SK-N-SH (cell line): Measurements from ENCODE around the gene RBM12. TPM values are rescaled to one million over a fixed set of nuclear protein-coding genes. Genes with fewer than 3 reads are reported as not detected.
"Not testable (repeated sequence)": the region's sequence is repeated elsewhere in the genome, so short reads cannot be mapped to it uniquely, and the experiment has no call there.

Experiments used
- CTCF ChIA-PET: fragments of 300-600, 350-600 bp; formaldehyde crosslinking; extraction: SDS; loops from one replicate; lab custom pipeline; 2021; lab: Yijun Ruan, JAX
- POLR2A ChIA-PET: fragments of 350-600 bp; sonication (Branson Sonifier 250); formaldehyde crosslinking; extraction: SDS; loops from one replicate; lab custom pipeline; 2020; ENCODE audit warnings: antibody characterized with exemption, inconsistent platforms; lab: Yijun Ruan, JAX
- DNase-seq: peaks from one replicate; pipeline ENCODE4 v3.0.0; 2012
- H2AFZ ChIP-seq: fragments of 200-600 bp; sonication (generic); 2 replicates; pipeline ENCODE4 v1.8.1; 2016; ENCODE audit warnings: antibody characterized with exemption, mild to moderate bottlenecking, low read depth
- H3F3A ChIP-seq: fragments of 200-600 bp; sonication (generic); replicated peaks from 2 replicates; pipeline ENCODE3; 2016; ENCODE audit warnings: antibody characterized with exemption, mild to moderate bottlenecking; ENCODE audit not compliant: insufficient read depth
- H3K27ac ChIP-seq, 2 experiments: fragments of 200-500 bp in 1 of 2; fragments of 200-600 bp in 1 of 2; sonication (Bioruptor generic) in 1 of 2; sonication (generic), shearing (Covaris generic) in 1 of 2; 2 replicates each; pipeline versions ENCODE4 v1.5.1 to v1.6.1; 2014 to 2016; ENCODE audit warnings: low read depth in 2 of 2, inconsistent platforms in 1 of 2, low read length in 1 of 2, mild to moderate bottlenecking in 1 of 2, mixed read lengths in 1 of 2
- H3K27me3 ChIP-seq: fragments of 200-600 bp; sonication (generic), shearing (Covaris generic); 2 replicates; pipeline ENCODE4 v1.6.1; 2016; ENCODE audit warnings: mixed run types; ENCODE audit not compliant: insufficient read depth
- H3K36me3 ChIP-seq, 2 experiments: fragments of 200-500 bp in 1 of 2; fragments of 200-600 bp in 1 of 2; sonication (Bioruptor generic) in 1 of 2; sonication (generic) in 1 of 2; replicated peaks in 1 of 2; 2 replicates each; pipeline versions ENCODE3 to v1.5.1; 2014 to 2016; ENCODE audit warnings: low read length in 1 of 2, mild to moderate bottlenecking in 1 of 2; ENCODE audit not compliant: insufficient read depth in 2 of 2, control insufficient read depth in 1 of 2
- H3K4me1 ChIP-seq, 2 experiments: fragments of 200-500 bp in 1 of 2; fragments of 200-600 bp in 1 of 2; sonication (Bioruptor generic) in 1 of 2; sonication (generic), shearing (Covaris generic) in 1 of 2; 2 replicates each; pipeline versions ENCODE4 v1.5.1 to v1.6.1; 2014 to 2016; ENCODE audit warnings: low read depth in 1 of 2, low read length in 1 of 2, mixed run types in 1 of 2; ENCODE audit not compliant: insufficient read depth in 2 of 2, control insufficient read depth in 1 of 2
- H3K4me2 ChIP-seq: fragments of 200-600 bp; sonication (generic), shearing (Covaris generic); 2 replicates; pipeline ENCODE4 v1.6.1; 2017; ENCODE audit warnings: mixed run types
- H3K4me3 ChIP-seq, 2 experiments: fragments of 200-500 bp in 1 of 2; fragments of 200-600 bp in 1 of 2; sonication (Bioruptor generic) in 1 of 2; sonication (generic), shearing (Covaris generic) in 1 of 2; 2 replicates each; pipeline versions ENCODE4 v1.5.1 to v1.8.1; 2014 to 2016; ENCODE audit warnings: low read depth in 2 of 2, inconsistent platforms in 1 of 2, low read length in 1 of 2, mild to moderate bottlenecking in 1 of 2, mixed read lengths in 1 of 2, moderate library complexity in 1 of 2
- H3K79me2 ChIP-seq: fragments of 200-600 bp; sonication (generic); 2 replicates; pipeline ENCODE4 v1.8.1; 2017; ENCODE audit warnings: mild to moderate bottlenecking; ENCODE audit not compliant: insufficient read depth
- H3K9ac ChIP-seq: fragments of 200-600 bp; sonication (generic); 2 replicates; pipeline ENCODE4 v1.6.1; 2017; ENCODE audit warnings: mixed run types
- H3K9me2 ChIP-seq: fragments of 200-600 bp; sonication (generic); 2 replicates; pipeline ENCODE4 v1.6.1; 2017; ENCODE audit warnings: mixed run types
- H3K9me3 ChIP-seq: fragments of 200-600 bp; sonication (generic); 2 replicates; pipeline ENCODE4 v1.6.1; 2017; ENCODE audit warnings: mixed run types, mild to moderate bottlenecking, moderate library complexity
- H4K20me1 ChIP-seq: fragments of 200-600 bp; sonication (generic); 2 replicates; pipeline ENCODE4 v1.6.1; 2017; ENCODE audit warnings: mild to moderate bottlenecking, mixed run types; ENCODE audit not compliant: insufficient read depth
- EP300 ChIP-seq, 2 experiments: IDR thresholded peaks; 2 replicates each; pipeline versions ENCODE4 v1.4.0 to v1.6.1; 2012; ENCODE audit warnings: borderline replicate concordance in 1 of 2, low read depth in 1 of 2, low read length in 1 of 2
- GATA2 ChIP-seq: sonication (generic); formaldehyde crosslinking; IDR thresholded peaks from 2 replicates; pipeline ENCODE4 v1.5.0; 2020; ENCODE audit warnings: mild to moderate bottlenecking, missing genetic modification reagents
- RFX5 ChIP-seq: IDR thresholded peaks from 2 replicates; pipeline ENCODE4 v1.6.1; 2012; ENCODE audit warnings: mild to moderate bottlenecking, improper control_type of control experiment, low read length
- SMC3 ChIP-seq: IDR thresholded peaks from 2 replicates; pipeline ENCODE4 v1.6.1; 2012; ENCODE audit warnings: low read depth, low read length, improper control_type of control experiment
- TEAD4 ChIP-seq: IDR thresholded peaks from 2 replicates; pipeline ENCODE4 v1.4.0; 2012; ENCODE audit warnings: mild to moderate bottlenecking, borderline replicate concordance; ENCODE audit not compliant: insufficient read depth
- YY1 ChIP-seq: IDR thresholded peaks from 2 replicates; pipeline ENCODE4 v1.4.0; 2012; ENCODE audit warnings: low read depth, mild to moderate bottlenecking
- WGBS: methylation state at CpG from one replicate; pipeline ENCODE4 v1.1.6; 2017; ENCODE audit warnings: low lambda C conversion rate; 5-methylcytosine and 5-hydroxymethylcytosine counted together
- polyA plus RNA-seq, 3 experiments: library from polyadenylated mRNA; depleted of rRNA; stranded (reverse); fragments of >200 nt; gene quantifications; 2 replicates each; pipeline ENCODE4 v1.2.3, GENCODE V29; 2012
- TF ChIP-seq, protein P1 (sequence below): fragments of 150-350 bp; IDR thresholded peaks from 2 replicates; pipeline ENCODE4 v1.6.1; 2017; ENCODE audit warnings: antibody characterized with exemption, low read length, low read depth, borderline replicate concordance

RBM12 gene
- polyA plus RNA-seq, 1 of the 3 experiments (the other 2 are of a cell fraction) = 41.9 TPM

DNA sequence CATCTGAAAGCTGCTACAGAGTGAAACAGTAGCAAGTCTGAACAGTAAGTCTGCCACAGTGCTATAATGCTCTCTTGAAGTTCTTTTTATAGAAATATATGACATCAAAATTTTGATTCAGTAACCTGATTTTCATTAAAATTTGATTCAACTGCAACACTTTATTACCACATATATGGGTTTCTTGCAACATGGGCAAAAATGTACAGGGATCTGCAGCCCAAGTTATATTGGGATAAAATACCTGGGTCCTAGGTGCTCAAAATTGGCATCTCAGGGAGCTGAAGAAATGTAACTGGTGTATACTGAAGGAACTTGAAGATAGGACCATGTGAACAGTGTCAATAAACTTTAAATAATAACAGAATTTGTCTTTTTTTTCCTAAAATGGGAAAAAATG is 45.3 kb upstream of the RBM12 start:
- no peak for TF ChIP-seq SMC3
- POLR2A ChIA-PET = no interaction called here
- Histone ChIP-seq H3K9me2 (no peaks in the 10 kb centered on the region), H3K27me3 (no peaks in the 10 kb centered on the region), H3K4me3 (no peak overlapping the region), H3K27ac (peak overlapping the region in 1 of 2 experiments; percentile 42; a peak in 2 of 4 replicates), H3K4me1 (peaks cover 0 to 21% of the 10 kb centered on the region in 2 experiments; a peak in 3 of 4 replicates), H2AFZ (no peak overlapping the region), H3K9me3 (no peaks in the 10 kb centered on the region), H4K20me1 (peaks cover 86% of the 10 kb centered on the region), H3F3A (peaks cover 92% of the 10 kb centered on the region), H3K79me2 (peaks cover 93% of the 10 kb centered on the region), H3K9ac (no peak overlapping the region), H3K4me2 (no peak overlapping the region), H3K36me3 (peaks cover 91 to 98% of the 10 kb centered on the region in 2 experiments)
- CTCF ChIA-PET = interaction anchor here (1.0 to 4.3 kb wide), 5 partner anchors 10 to 207 kb away, joined by 3 to 18 read pairs (median 4); partner anchors contain the start of genes NFS1 and ROMO1
- no peak for DNase-seq

DNA sequence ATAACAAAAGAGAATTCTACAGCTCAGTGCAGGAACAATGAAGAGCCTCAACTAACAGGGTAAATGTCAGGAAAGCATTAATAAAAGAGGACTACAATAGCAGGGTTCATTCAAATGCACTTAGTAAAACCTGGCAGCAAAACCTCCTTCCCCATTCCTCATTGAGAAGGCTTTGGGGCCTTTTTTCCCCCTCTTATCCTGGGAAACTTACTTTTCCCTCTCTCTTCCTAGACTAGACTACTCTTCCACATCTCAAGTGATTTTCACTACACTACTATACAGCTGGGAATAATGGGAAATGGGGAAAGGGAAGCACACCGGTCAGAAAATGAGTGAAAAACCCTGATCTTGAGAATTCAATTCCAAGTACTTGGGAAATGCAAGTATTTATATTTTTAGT is 44.6 kb upstream of the RBM12 start:
- peaks cover 95% of the 10 kb centered on the region for H3F3A ChIP-seq
- no peaks in the 10 kb centered on the region for H3K27me3 ChIP-seq
- H3K4me2 ChIP-seq = no peak overlapping the region
- no peak overlapping the region for H3K4me3 ChIP-seq
- WGBS = 68% methylated on average over 1 of the region's 1 CpG
- ChIA-PET POLR2A (no interaction called here), CTCF (interaction anchor here (1.0 to 4.3 kb wide), 5 partner anchors 9 to 206 kb away, joined by 3 to 18 read pairs (median 4); partner anchors contain the start of genes NFS1 and ROMO1)
- H3K27ac ChIP-seq = peak overlapping the region; percentile 11 to 42; a peak in 2 of 4 replicates
- no peaks in the 10 kb centered on the region for H3K9me3 ChIP-seq
- H3K9ac ChIP-seq = no peak overlapping the region; the same call in 1 of the 2 replicates
- H4K20me1 ChIP-seq = peaks cover 91% of the 10 kb centered on the region
- DNase-seq = no peak
- peaks cover 93% of the 10 kb centered on the region for H3K79me2 ChIP-seq
- peaks cover 0 to 21% of the 10 kb centered on the region in 2 experiments; a peak in 3 of 4 replicates for H3K4me1 ChIP-seq
- H3K36me3 ChIP-seq = peaks cover 91 to 98% of the 10 kb centered on the region in 2 experiments
- no peak overlapping the region for H2AFZ ChIP-seq
- TF ChIP-seq TEAD4 (no peak), RFX5 (no peak), GATA2 (no peak), YY1 (no peak)
- TF ChIP-seq, protein P1, sequence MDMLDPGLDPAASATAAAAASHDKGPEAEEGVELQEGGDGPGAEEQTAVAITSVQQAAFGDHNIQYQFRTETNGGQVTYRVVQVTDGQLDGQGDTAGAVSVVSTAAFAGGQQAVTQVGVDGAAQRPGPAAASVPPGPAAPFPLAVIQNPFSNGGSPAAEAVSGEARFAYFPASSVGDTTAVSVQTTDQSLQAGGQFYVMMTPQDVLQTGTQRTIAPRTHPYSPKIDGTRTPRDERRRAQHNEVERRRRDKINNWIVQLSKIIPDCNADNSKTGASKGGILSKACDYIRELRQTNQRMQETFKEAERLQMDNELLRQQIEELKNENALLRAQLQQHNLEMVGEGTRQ = no peak
- no peaks in the 10 kb centered on the region for H3K9me2 ChIP-seq

DNA sequence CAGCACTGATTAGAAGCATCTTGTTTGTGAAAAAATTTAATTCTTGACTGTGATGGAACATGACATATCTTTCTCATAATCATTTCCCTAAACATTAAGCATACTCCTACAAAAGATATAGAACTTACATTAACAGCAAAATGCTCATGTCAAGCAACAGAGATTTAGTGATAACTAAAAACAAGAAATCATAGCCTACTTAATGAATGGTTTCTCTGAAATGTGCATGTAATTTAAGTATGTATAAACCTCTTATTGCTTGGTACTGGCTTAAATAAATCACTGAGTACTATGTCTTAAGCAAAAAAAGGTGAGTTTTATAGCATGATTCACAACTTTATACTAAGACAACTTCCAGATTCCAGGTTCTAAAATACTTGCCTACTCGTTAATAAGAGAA is 43.8 kb upstream of the RBM12 start:
- ChIA-PET POLR2A (no interaction called here), CTCF (interaction anchor here (1.3 to 1.7 kb wide), 2 partner anchors 176 to 245 kb away, joined by 4 to 5 read pairs; no protein-coding TSS in a partner anchor)
- Histone ChIP-seq H3F3A (peaks cover 96% of the 10 kb centered on the region), H3K36me3 (peaks cover 91 to 98% of the 10 kb centered on the region in 2 experiments), H4K20me1 (peaks cover 91% of the 10 kb centered on the region), H3K79me2 (peaks cover 91% of the 10 kb centered on the region), H3K27me3 (no peaks in the 10 kb centered on the region), H3K9ac (no peak overlapping the region), H3K27ac (peak overlapping the region in 1 of 2 experiments; percentile 42; a peak in 3 of 4 replicates), H2AFZ (no peak overlapping the region), H3K4me3 (no peak overlapping the region), H3K4me1 (peaks cover 0 to 21% of the 10 kb centered on the region in 2 experiments; a peak in 3 of 4 replicates), H3K9me3 (no peaks in the 10 kb centered on the region), H3K9me2 (no peaks in the 10 kb centered on the region), H3K4me2 (no peak overlapping the region)
- TF ChIP-seq EP300 (IDR thresholded peaks at IDR 0.05; ENCODE audit: borderline replicate concordance in 1 of 2, low read depth in 1 of 2, low read length in 1 of 2) (no peak), GATA2 (no peak)
- DNase-seq = no peak
- WGBS = 40% methylated on average over 1 of the region's 1 CpG

DNA sequence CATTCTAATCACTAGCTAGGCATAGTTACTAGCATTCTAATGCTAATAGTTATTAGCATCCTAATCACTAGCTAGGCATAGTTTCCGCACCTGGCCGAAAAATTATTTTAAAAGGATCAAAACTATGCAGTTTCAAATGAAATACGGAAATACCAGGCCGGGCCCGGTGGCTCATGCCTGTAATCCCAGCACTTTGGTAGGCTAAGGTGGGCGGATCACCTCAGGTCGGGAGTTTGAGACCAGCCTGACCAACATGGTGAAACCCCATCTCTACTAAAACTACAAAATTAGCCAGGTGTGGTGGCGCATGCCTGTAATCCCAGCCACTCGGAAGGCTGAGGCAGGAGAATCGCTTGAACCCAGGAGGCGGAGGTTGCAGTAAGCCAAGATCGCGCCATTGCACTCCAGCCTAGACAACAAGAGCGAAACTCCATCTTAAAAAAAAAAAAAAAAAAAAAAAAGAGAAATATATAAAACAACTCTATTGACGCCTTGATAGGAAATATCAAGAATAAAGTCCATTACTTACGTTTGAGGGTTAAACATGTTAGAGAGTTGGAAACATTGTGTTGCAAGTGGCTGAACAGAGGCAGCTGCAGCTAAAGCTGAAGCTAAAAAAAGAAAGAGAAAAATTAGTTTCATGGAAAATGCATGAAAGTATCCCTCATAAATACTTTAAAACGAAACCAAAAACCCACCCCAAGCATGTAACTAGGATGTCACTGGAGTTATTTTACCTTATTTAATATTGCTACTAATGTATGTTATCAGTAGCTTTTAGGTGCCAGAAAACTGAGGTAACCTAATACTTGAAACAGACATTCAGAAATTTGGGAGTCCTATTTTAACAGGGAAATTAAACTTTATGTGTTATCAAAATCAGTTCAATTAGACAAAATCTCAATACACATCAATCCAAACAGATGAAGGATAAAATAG is 42.2 kb upstream of the RBM12 start:
- H2AFZ ChIP-seq, H3K9me2 ChIP-seq, DNase-seq, H3K4me3 ChIP-seq, H3K4me2 ChIP-seq, H3K9me3 ChIP-seq, H3K27me3 ChIP-seq, H3K9ac ChIP-seq, POLR2A ChIA-PET: not testable (repeated sequence)
- Histone ChIP-seq H3K36me3 (peaks cover 95 to 97% of the 10 kb centered on the region in 2 experiments), H3K27ac (peak overlapping the region in 1 of 2 experiments; percentile 0; a peak in 1 of 4 replicates), H3K79me2 (peaks cover 85% of the 10 kb centered on the region), H3K4me1 (peaks cover 0 to 21% of the 10 kb centered on the region in 2 experiments; a peak in 3 of 4 replicates), H4K20me1 (peaks cover 89% of the 10 kb centered on the region), H3F3A (peaks cover 98% of the 10 kb centered on the region)
- CTCF ChIA-PET = interaction anchor here (1.3 to 3.1 kb wide), 4 partner anchors 12 to 243 kb away, joined by 4 to 12 read pairs (median 5); no protein-coding TSS in a partner anchor
- WGBS = 94% methylated on average over 17 of the region's 17 CpGs
